OCI-LY7 (cell line): ENCODE results near the gene ZNF639. TPM values are rescaled to one million over a fixed set of nuclear protein-coding genes. Genes with fewer than 3 reads are reported as not detected.

Experiments used
- BruUV-seq: library from RNA; stranded (reverse); fragments of 400-500 nt; replicated peaks from 2 replicates; lab custom pipeline; 2021; lab: Mats Ljungman, UMichigan
- CTCF ChIA-PET: fragments of 300-600 bp; sonication (Branson Sonifier 250); formaldehyde crosslinking; loops from one replicate; lab custom pipeline; 2022; ENCODE audit warnings: antibody characterized with exemption; ENCODE audit not compliant: unreplicated experiment; lab: Charles Lee
- POLR2A ChIA-PET: fragments of 300-600 bp; sonication (Branson Sonifier 250); formaldehyde crosslinking; loops from one replicate; lab custom pipeline; 2022; ENCODE audit warnings: antibody characterized with exemption; lab: Charles Lee
- DNase-seq: peaks from one replicate; pipeline ENCODE4 v3.0.0-alpha.2; 2015; ENCODE audit warnings: low spot score
- H2AFZ ChIP-seq: fragments of 200-600 bp; sonication (generic), shearing (Covaris generic); 2 replicates; pipeline ENCODE4 v1.6.1; 2014; ENCODE audit warnings: mild to moderate bottlenecking, antibody characterized with exemption, low read length, moderate library complexity
- H3K27ac ChIP-seq: fragments of 200-600 bp; sonication (generic); 2 replicates; pipeline ENCODE4 v1.5.1; 2014; ENCODE audit warnings: mixed run types, low read depth, mild to moderate bottlenecking, moderate library complexity, low read length, inconsistent platforms; ENCODE audit not compliant: poor library complexity, severe bottlenecking
- H3K36me3 ChIP-seq: fragments of 200-600 bp; sonication (generic); 2 replicates; pipeline ENCODE4 v1.6.1; 2014; ENCODE audit warnings: mild to moderate bottlenecking, antibody characterized with exemption, low read length, moderate library complexity, mixed read lengths; ENCODE audit not compliant: insufficient read depth
- H3K4me1 ChIP-seq: fragments of 200-600 bp; sonication (generic); 2 replicates; pipeline ENCODE4 v1.5.1; 2014; ENCODE audit warnings: mild to moderate bottlenecking, low read length; ENCODE audit not compliant: insufficient read depth, poor library complexity, severe bottlenecking
- H3K4me2 ChIP-seq: fragments of 200-600 bp; sonication (generic); 2 replicates; pipeline ENCODE4 v1.6.1; 2014; ENCODE audit warnings: mild to moderate bottlenecking, low read length
- H3K4me3 ChIP-seq: fragments of 200-600 bp; sonication (generic); 2 replicates; pipeline ENCODE4 v1.5.1; 2014; ENCODE audit warnings: mild to moderate bottlenecking, low read depth, low read length; ENCODE audit not compliant: poor library complexity, severe bottlenecking
- H3K79me2 ChIP-seq: fragments of 200-600 bp; sonication (generic); 2 replicates; pipeline ENCODE4 v1.6.1; 2016; ENCODE audit warnings: low read depth, mild to moderate bottlenecking, low read length, moderate library complexity, mixed read lengths; ENCODE audit not compliant: insufficient read depth
- H3K9me2 ChIP-seq: fragments of 200-600 bp; sonication (generic); 2 replicates; pipeline ENCODE4 v1.6.1; 2016; ENCODE audit warnings: mild to moderate bottlenecking, low read length, mixed read lengths; ENCODE audit not compliant: insufficient read depth
- H3K9me3 ChIP-seq: fragments of 200-600 bp; sonication (generic); 2 replicates; pipeline ENCODE4 v1.6.1; 2014; ENCODE audit warnings: mild to moderate bottlenecking, mixed run types, low read length, mixed read lengths
- H4K20me1 ChIP-seq: fragments of 200-600 bp; sonication (generic); 2 replicates; pipeline ENCODE4 v1.6.1; 2014; ENCODE audit warnings: mild to moderate bottlenecking, antibody characterized with exemption, low read length, moderate library complexity, mixed read lengths; ENCODE audit not compliant: insufficient read depth
- CTCF ChIP-seq: fragments of 200-600 bp; sonication (generic); conservative IDR thresholded peaks from 2 replicates; pipeline ENCODE4 v1.5.1; 2014; ENCODE audit warnings: mild to moderate bottlenecking, antibody characterized with exemption, low read length, moderate library complexity, mixed read lengths
- EZH2phosphoT487 ChIP-seq: fragments of 200-600 bp; sonication (generic); IDR thresholded peaks from 2 replicates; pipeline ENCODE4 v1.6.1; 2018; ENCODE audit warnings: low read depth, borderline replicate concordance, mild to moderate bottlenecking, mixed run types, antibody characterized with exemption, low read length, moderate library complexity, mixed read lengths
- intact Hi-C: fragments of 100-400 bp; cut with micrococcal nuclease; formaldehyde crosslinking; loops from one replicate; pipeline ENCODE4 v1.10.0; 2022; ENCODE audit not compliant: unreplicated experiment
- total RNA-seq, 2 experiments: library from RNA; depleted of rRNA in 1 of 2; stranded (reverse); fragments of >200 nt in 1 of 2; shearing (Covaris generic) in 1 of 2; gene quantifications; 2 replicates each; pipeline ENCODE4 v1.2.3, GENCODE V29; 2014 to 2022

The ZNF639 gene
- total RNA-seq, 2 experiments from 2014 or later, result 59.3 to 61.3 TPM

GRCh38 chr3:179332240-179332639 lies 9.4 kb downstream of the ZNF639 start:
- peaks cover 100% of the 10 kb centered on the region for H3K36me3 ChIP-seq
- H3K79me2 ChIP-seq, result peaks cover 68% of the 10 kb centered on the region
- H3K4me1 ChIP-seq, result no peaks in the 10 kb centered on the region
- ChIA-PET POLR2A (no interaction called here), CTCF (no interaction called here)
- H2AFZ ChIP-seq, result no peak overlapping the region
- TF ChIP-seq CTCF (no peak), EZH2phosphoT487 (no peak)
- no peaks in the 10 kb centered on the region for H3K9me2 ChIP-seq
- intact Hi-C loops, result no loop called here
- H3K9me3 ChIP-seq, result no peaks in the 10 kb centered on the region
- no peak overlapping the region for H3K4me2 ChIP-seq
- BruUV-seq, result no TSS peak
- peaks cover 10% of the 10 kb centered on the region; the same call in 1 of the 2 replicates for H4K20me1 ChIP-seq
- no peak overlapping the region for H3K27ac ChIP-seq
- no peak overlapping the region for H3K4me3 ChIP-seq
- no peak for DNase-seq

GRCh38 chr3:179333084-179333483 lies 10.3 kb downstream of the ZNF639 start:
- intact Hi-C loops, result no loop called here
- Histone ChIP-seq H3K36me3 (peaks cover 100% of the 10 kb centered on the region), H2AFZ (no peak overlapping the region), H4K20me1 (peaks cover 10% of the 10 kb centered on the region; the same call in 1 of the 2 replicates), H3K4me2 (no peak overlapping the region), H3K4me1 (no peaks in the 10 kb centered on the region), H3K4me3 (no peak overlapping the region), H3K79me2 (peaks cover 59% of the 10 kb centered on the region), H3K9me2 (no peaks in the 10 kb centered on the region), H3K27ac (no peak overlapping the region), H3K9me3 (no peaks in the 10 kb centered on the region)
- BruUV-seq, result no TSS peak
- POLR2A ChIA-PET, result interaction anchor here (0.6 kb wide), 2 partner anchors 14 to 182 kb away, joined by 3 read pairs; no protein-coding TSS in a partner anchor
- DNase-seq, result no peak
- CTCF ChIA-PET, result no interaction called here
- no peak for TF ChIP-seq EZH2phosphoT487
- TF ChIP-seq CTCF, result no peak

GRCh38 chr3:179336345-179336929 lies 13.6 kb downstream of the ZNF639 start:
- TF ChIP-seq CTCF (no peak), EZH2phosphoT487 (no peak)
- no peaks in the 10 kb centered on the region for H3K9me3 ChIP-seq
- H2AFZ ChIP-seq, result no peak overlapping the region
- ChIA-PET POLR2A (interaction anchor here (0.9 to 1.3 kb wide), 2 partner anchors 12 to 15 kb away, joined by 3 to 6 read pairs; no protein-coding TSS in a partner anchor), CTCF (no interaction called here)
- H3K4me1 ChIP-seq, result no peaks in the 10 kb centered on the region
- no peak overlapping the region for H3K4me2 ChIP-seq
- BruUV-seq, result no TSS peak
- H3K4me3 ChIP-seq, result no peak overlapping the region
- no peak for DNase-seq
- no peak overlapping the region for H3K27ac ChIP-seq
- peaks cover 39% of the 10 kb centered on the region for H3K79me2 ChIP-seq
- intact Hi-C loops, result no loop called here
- H3K9me2 ChIP-seq, result no peaks in the 10 kb centered on the region
- H3K36me3 ChIP-seq, result peaks cover 91% of the 10 kb centered on the region
- H4K20me1 ChIP-seq, result peaks cover 10% of the 10 kb centered on the region; the same call in 1 of the 2 replicates
